GM12878 (cell line): ENCODE measurements around the gene PTPRN2. TPM values are rescaled to one million over a fixed set of nuclear protein-coding genes. Genes with fewer than 3 reads are reported as not detected.

Experiments used
- ATAC-seq: fragments of 200-7000 bp; cut with Tn5 transposase; 3 replicates; pipeline ENCODE4 v1.9.1; 2020; ENCODE audit warnings: mild to moderate bottlenecking, moderate library complexity
- BruUV-seq: library from RNA; stranded (reverse); fragments of 400-500 nt; replicated peaks from 2 replicates; lab custom pipeline; 2021; lab: Mats Ljungman, UMichigan
- CTCF ChIA-PET: fragments of 300-600 bp; sonication (Branson Sonifier 250); formaldehyde crosslinking; extraction: SDS; loops from one replicate; lab custom pipeline; 2021; ENCODE audit warnings: inconsistent platforms; lab: Yijun Ruan, JAX
- POLR2A ChIA-PET: fragments of 350-600 bp; formaldehyde crosslinking; extraction: SDS; loops from one replicate; lab custom pipeline; 2021; ENCODE audit warnings: inconsistent platforms; lab: Charles Lee
- RAD21 ChIA-PET: fragments of 300-600 bp; sonication (Branson Sonifier 250); formaldehyde crosslinking; loops from one replicate; lab custom pipeline; 2023; ENCODE audit warnings: antibody characterized with exemption; ENCODE audit not compliant: unreplicated experiment; lab: Charles Lee
- SMC1A ChIA-PET: fragments of 300-600 bp; sonication (Branson Sonifier 250); formaldehyde crosslinking; loops from one replicate; lab custom pipeline; 2023; ENCODE audit not compliant: unreplicated experiment, uncharacterized antibody; lab: Charles Lee
- DNase-seq: peaks from one replicate; pipeline ENCODE4 v3.0.0-alpha.2; 2011; ENCODE audit warnings: low read depth, low spot score
- FAIRE-seq: peaks from 3 replicates; lab custom pipeline; 2011; peaks lifted over from hg19 to GRCh38; lab: Jason Lieb, UNC
- H2AFZ ChIP-seq: 2 replicates; pipeline ENCODE4 v1.6.0; 2011; ENCODE audit warnings: low read depth, low read length, control low read depth; ENCODE audit not compliant: control insufficient read depth
- H3K27ac ChIP-seq: 2 replicates; pipeline ENCODE4 v1.5.1; 2011; ENCODE audit warnings: control low read depth; ENCODE audit not compliant: control insufficient read depth, insufficient read depth
- H3K27me3 ChIP-seq, 2 experiments: replicated peaks in 1 of 2; 2 replicates each; pipeline versions ENCODE4 v1.6.0 to v1.6.1; 2011; ENCODE audit warnings: low read length in 1 of 2; ENCODE audit not compliant: control insufficient read depth in 2 of 2, insufficient read depth in 2 of 2
- H3K36me3 ChIP-seq, 2 experiments: 2 replicates each; pipeline ENCODE4 v1.5.1; 2011; ENCODE audit warnings: low read length in 1 of 2; ENCODE audit not compliant: control insufficient read depth in 2 of 2, insufficient read depth in 2 of 2
- H3K4me1 ChIP-seq: 2 replicates; pipeline ENCODE4 v1.6.1; 2011; ENCODE audit warnings: mild to moderate bottlenecking, low read length, moderate library complexity, mixed read lengths; ENCODE audit not compliant: control insufficient read depth, insufficient read depth
- H3K4me2 ChIP-seq: 2 replicates; pipeline ENCODE4 v1.6.0; 2011; ENCODE audit warnings: control low read depth; ENCODE audit not compliant: control insufficient read depth, insufficient read depth
- H3K4me3 ChIP-seq: fragments of 200-600 bp; sonication (generic); 2 replicates; pipeline ENCODE4 v1.5.1; 2016
- H3K79me2 ChIP-seq: 2 replicates; pipeline ENCODE4 v1.6.0; 2011; ENCODE audit warnings: low read length; ENCODE audit not compliant: control insufficient read depth, insufficient read depth
- H3K9ac ChIP-seq: 2 replicates; pipeline ENCODE4 v1.8.0; 2011; ENCODE audit warnings: low read length, control low read depth, mixed read lengths; ENCODE audit not compliant: control insufficient read depth, insufficient read depth
- H3K9me3 ChIP-seq: replicated peaks from 3 replicates; pipeline ENCODE4 v1.5.1; 2011; ENCODE audit warnings: mild to moderate bottlenecking, low read length; ENCODE audit not compliant: control insufficient read depth, insufficient read depth
- H4K20me1 ChIP-seq: 2 replicates; pipeline ENCODE4 v1.6.0; 2011; ENCODE audit not compliant: control insufficient read depth, insufficient read depth
- BHLHE40 ChIP-seq, 2 experiments: fragments of 450-650 bp in 1 of 2; IDR thresholded peaks; 2 replicates each; pipeline ENCODE4 v1.6.1; 2011 to 2017; ENCODE audit warnings: low read depth in 2 of 2, borderline replicate concordance in 1 of 2, improper control_type of control experiment in 1 of 2, low read length in 1 of 2, mild to moderate bottlenecking in 1 of 2
- CHD1 ChIP-seq: IDR thresholded peaks from 2 replicates; pipeline ENCODE4 v1.6.1; 2012; ENCODE audit warnings: low read depth, low read length, improper control_type of control experiment
- MEF2B ChIP-seq: fragments of 450-650 bp; IDR thresholded peaks from 2 replicates; pipeline ENCODE4 v1.6.1; 2018; ENCODE audit warnings: mild to moderate bottlenecking, moderate library complexity; ENCODE audit not compliant: partially characterized antibody, poor library complexity, severe bottlenecking
- NBN ChIP-seq: fragments of 450-650 bp; IDR thresholded peaks from 2 replicates; pipeline ENCODE4 v1.6.1; 2016
- USF1 ChIP-seq: IDR thresholded peaks from 2 replicates; pipeline ENCODE4 v1.6.1; 2011; ENCODE audit warnings: borderline replicate concordance, low read depth, mild to moderate bottlenecking, moderate library complexity, mixed read lengths, low read length; ENCODE audit not compliant: insufficient read depth; ENCODE audit errors: extremely low read length
- ZSCAN29 ChIP-seq: fragments of 450-650 bp; IDR thresholded peaks from 2 replicates; pipeline ENCODE4 v1.6.1; 2017; ENCODE audit warnings: mild to moderate bottlenecking, moderate library complexity
- WGBS: methylation state at CpG from one replicate; pipeline ENCODE4 v1.1.6; 2016; ENCODE audit warnings: low lambda C conversion rate; ENCODE audit not compliant: insufficient replicate concordance, insufficient coverage; ENCODE audit errors: missing lambda C conversion rate; 5-methylcytosine and 5-hydroxymethylcytosine counted together
- in situ Hi-C: fragments of 300-500 bp; cut with MboI; formaldehyde crosslinking; loops from 9 replicates; pipeline ENCODE4 v1.14.3; 2018; ENCODE audit warnings: mixed read lengths
- intact Hi-C: fragments of 100-400 bp; cut with micrococcal nuclease; formaldehyde crosslinking; loops from one replicate; pipeline ENCODE4 v1.14.2; 2022; ENCODE audit not compliant: unreplicated experiment
- polyA plus RNA-seq, 11 experiments: library from polyadenylated mRNA; depleted of rRNA in 4 of 11; unstranded in 6 of 11; stranded (reverse) in 5 of 11; fragments of >200 nt; fragmentation: Nextera tagmentation in 4 of 11; fragmentation: Illumina TruSeq in 1 of 11; extraction: Ambion mirVana in 4 of 11; extraction: Trizol in 1 of 11; gene quantifications; 1 replicate in 1 of 11; 2 replicates in 10 of 11; pipeline versions ENCODE4 v1.2.1 to v1.2.3, GENCODE V29; 2011 to 2016; ENCODE audit warnings: inconsistent platforms in 2 of 11, missing spikeins in 2 of 11, low read depth in 1 of 11
- total RNA-seq, 4 experiments: library from RNA; depleted of rRNA in 3 of 4; stranded (reverse); fragments of >200 nt in 3 of 4; fragmentation: Illumina TruSeq in 1 of 4; extraction: Trizol in 1 of 4; gene quantifications; 2 replicates each; pipeline versions ENCODE4 v1.2.1 to v1.2.3, GENCODE V29; 2013 to 2021
- TF ChIP-seq, protein P1 (sequence below): fragments of 450-650 bp; IDR thresholded peaks from 2 replicates; pipeline ENCODE4 v1.6.1; 2017; ENCODE audit warnings: mild to moderate bottlenecking, moderate library complexity

PTPRN2 gene
- total and polyA plus RNA-seq, 10 of the 15 experiments (the other 5 are each of a cell fraction or from before 2014, with no cell fraction given) = 5.4 TPM; not detected in 9

DNA sequence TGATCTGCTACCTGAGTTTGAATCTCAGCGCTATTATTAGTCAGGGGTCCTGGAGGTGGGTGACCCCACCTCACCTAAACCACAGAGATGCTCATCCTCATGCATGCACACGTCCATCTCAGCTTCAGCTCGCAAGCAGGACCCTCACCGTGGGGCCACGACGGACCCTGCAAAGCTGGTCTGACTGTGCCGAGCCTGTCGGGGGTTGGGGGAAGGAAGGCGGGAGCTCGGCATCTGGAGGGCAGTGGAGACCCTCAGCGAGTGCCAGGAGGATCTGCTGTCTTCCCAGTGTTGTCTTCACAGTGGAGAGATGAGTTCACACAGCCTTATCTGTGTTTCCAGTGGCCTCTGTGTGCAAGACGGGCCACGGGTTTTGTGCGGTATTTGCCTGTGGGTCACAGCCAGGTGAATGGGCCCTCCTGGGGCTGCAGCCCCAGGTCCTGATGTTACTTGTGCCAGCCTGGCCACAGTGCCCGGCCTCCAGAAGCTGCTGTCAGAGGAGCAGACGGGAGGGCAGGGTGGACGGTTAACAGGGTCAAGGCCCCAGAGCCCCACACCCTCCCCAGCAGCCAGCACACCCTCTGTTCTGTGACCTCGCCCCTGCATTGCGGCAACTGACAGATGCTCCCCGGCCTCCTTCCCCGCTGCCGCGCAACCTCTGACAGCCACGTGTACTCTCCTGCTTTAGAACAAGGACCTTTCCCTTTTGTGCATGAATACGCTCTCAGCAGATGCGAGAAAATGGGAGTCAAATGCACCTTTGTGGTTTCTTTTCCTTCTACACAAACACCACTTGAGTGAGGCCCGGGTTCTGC is 722.1 kb downstream of the PTPRN2 start (continued):
- TF ChIP-seq, protein P1, sequence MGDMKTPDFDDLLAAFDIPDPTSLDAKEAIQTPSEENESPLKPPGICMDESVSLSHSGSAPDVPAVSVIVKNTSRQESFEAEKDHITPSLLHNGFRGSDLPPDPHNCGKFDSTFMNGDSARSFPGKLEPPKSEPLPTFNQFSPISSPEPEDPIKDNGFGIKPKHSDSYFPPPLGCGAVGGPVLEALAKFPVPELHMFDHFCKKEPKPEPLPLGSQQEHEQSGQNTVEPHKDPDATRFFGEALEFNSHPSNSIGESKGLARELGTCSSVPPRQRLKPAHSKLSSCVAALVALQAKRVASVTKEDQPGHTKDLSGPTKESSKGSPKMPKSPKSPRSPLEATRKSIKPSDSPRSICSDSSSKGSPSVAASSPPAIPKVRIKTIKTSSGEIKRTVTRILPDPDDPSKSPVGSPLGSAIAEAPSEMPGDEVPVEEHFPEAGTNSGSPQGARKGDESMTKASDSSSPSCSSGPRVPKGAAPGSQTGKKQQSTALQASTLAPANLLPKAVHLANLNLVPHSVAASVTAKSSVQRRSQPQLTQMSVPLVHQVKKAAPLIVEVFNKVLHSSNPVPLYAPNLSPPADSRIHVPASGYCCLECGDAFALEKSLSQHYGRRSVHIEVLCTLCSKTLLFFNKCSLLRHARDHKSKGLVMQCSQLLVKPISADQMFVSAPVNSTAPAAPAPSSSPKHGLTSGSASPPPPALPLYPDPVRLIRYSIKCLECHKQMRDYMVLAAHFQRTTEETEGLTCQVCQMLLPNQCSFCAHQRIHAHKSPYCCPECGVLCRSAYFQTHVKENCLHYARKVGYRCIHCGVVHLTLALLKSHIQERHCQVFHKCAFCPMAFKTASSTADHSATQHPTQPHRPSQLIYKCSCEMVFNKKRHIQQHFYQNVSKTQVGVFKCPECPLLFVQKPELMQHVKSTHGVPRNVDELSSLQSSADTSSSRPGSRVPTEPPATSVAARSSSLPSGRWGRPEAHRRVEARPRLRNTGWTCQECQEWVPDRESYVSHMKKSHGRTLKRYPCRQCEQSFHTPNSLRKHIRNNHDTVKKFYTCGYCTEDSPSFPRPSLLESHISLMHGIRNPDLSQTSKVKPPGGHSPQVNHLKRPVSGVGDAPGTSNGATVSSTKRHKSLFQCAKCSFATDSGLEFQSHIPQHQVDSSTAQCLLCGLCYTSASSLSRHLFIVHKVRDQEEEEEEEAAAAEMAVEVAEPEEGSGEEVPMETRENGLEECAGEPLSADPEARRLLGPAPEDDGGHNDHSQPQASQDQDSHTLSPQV = no peak
- no peak for TF ChIP-seq ZSCAN29
- no peak for TF ChIP-seq CHD1
- no peak for TF ChIP-seq NBN
- TF ChIP-seq, all 136 proteins: peak for 0

- Histone ChIP-seq H3K27ac (no peak overlapping the region), H3K9me3 (no peaks in the 10 kb centered on the region; the same call in 2 of the 3 replicates), H3K9ac (no peak overlapping the region), H3K4me2 (no peak overlapping the region), H4K20me1 (no peaks in the 10 kb centered on the region), H3K27me3 (no peaks in the 10 kb centered on the region), H3K4me1 (no peaks in the 10 kb centered on the region), H2AFZ (no peak overlapping the region), H3K79me2 (no peaks in the 10 kb centered on the region), H3K4me3 (no peak overlapping the region), H3K36me3 (no peaks in the 10 kb centered on the region)
- ChIA-PET RAD21 (no interaction called here), POLR2A (no interaction called here), SMC1A (no interaction called here), CTCF (no interaction called here)
- intact Hi-C loops (no loop called here), in situ Hi-C loops (no loop called here)
- BruUV-seq = no TSS peak
- WGBS = 41% methylated on average over 12 of the region's 12 CpGs
- no peak for ATAC-seq
- no peak for TF ChIP-seq MEF2B
- no peak for TF ChIP-seq BHLHE40 (IDR thresholded peaks at IDR 0.05; ENCODE audit: borderline replicate concordance in 1 of 2, low read depth in 2 of 2, low read length in 1 of 2)
- TF ChIP-seq USF1 = no peak
- DNase-seq = no peak
- no peak for FAIRE-seq
Observed at GRCh38 chr7:157864911-157865310, 722.7 kb downstream of the PTPRN2 start.
